Measurements from ENCODE around the gene TNNC2.

- TF ChIP-seq CTCF (IDR thresholded peaks at IDR 0.05; ENCODE audit: poor library complexity, severe bottlenecking), result no peak
- TF ChIP-seq EP300 (conservative IDR thresholded peaks at IDR 0.05; ENCODE audit: poor library complexity, severe bottlenecking), result no peak
Measured at GRCh38 chr20:45860560-45861220, 33.6 kb upstream of the TNNC2 start.

Data from neural cell (in vitro differentiated cells).